ENCODE measurements around the gene CSF2RB.

CSF2RB gene

GRCh38 chr22:36929621-36930020, 16.2 kb downstream of the CSF2RB start:
- no peaks in the 10 kb centered on the region for H3K9me3 ChIP-seq (ENCODE audit: control insufficient read depth, insufficient read depth, low read depth, low read length)
- H3K4me1 ChIP-seq (ENCODE audit: control insufficient read depth, insufficient read depth, low read length) = peaks cover 6% of the 10 kb centered on the region; the same call in 1 of the 2 replicates
- no peak overlapping the region for H3K4me3 ChIP-seq (ENCODE audit: low read depth, low read length)
- peaks cover 6% of the 10 kb centered on the region; the same call in 1 of the 2 replicates for H3K27me3 ChIP-seq (ENCODE audit: control insufficient read depth, insufficient read depth, low read length)
- no peak overlapping the region for H3K27ac ChIP-seq (ENCODE audit: low read depth, low read length)
- H3K9ac ChIP-seq (ENCODE audit: low read length) = no peak overlapping the region
- H3K36me3 ChIP-seq (ENCODE audit: control insufficient read depth, insufficient read depth, low read length) = no peaks in the 10 kb centered on the region

- Histone ChIP-seq H3K27me3 (ENCODE audit: control insufficient read depth, insufficient read depth, low read length) (peaks cover 6% of the 10 kb centered on the region; the same call in 1 of the 2 replicates), H3K9ac (ENCODE audit: low read length) (no peak overlapping the region)
These were observed 16.9 kb downstream of the CSF2RB start for GRCh38 chr22:36930041-36930935.

GRCh38 chr22:36931446-36931845, 18.0 kb downstream of the CSF2RB start:
- Histone ChIP-seq H3K36me3 (ENCODE audit: control insufficient read depth, insufficient read depth, low read length) (no peaks in the 10 kb centered on the region), H3K4me3 (ENCODE audit: low read depth, low read length) (no peak overlapping the region), H3K9ac (ENCODE audit: low read length) (no peak overlapping the region), H3K4me1 (ENCODE audit: control insufficient read depth, insufficient read depth, low read length) (peaks cover 6% of the 10 kb centered on the region; the same call in 1 of the 2 replicates), H3K9me3 (ENCODE audit: control insufficient read depth, insufficient read depth, low read depth, low read length) (no peaks in the 10 kb centered on the region), H3K27me3 (ENCODE audit: control insufficient read depth, insufficient read depth, low read length) (peaks cover 6% of the 10 kb centered on the region; the same call in 1 of the 2 replicates), H3K27ac (ENCODE audit: low read depth, low read length) (no peak overlapping the region)

More at GRCh38 chr22:36930041-36930935, 16.9 kb downstream of the CSF2RB start:
- Histone ChIP-seq H3K27ac (ENCODE audit: low read depth, low read length) (no peak overlapping the region), H3K4me1 (ENCODE audit: control insufficient read depth, insufficient read depth, low read length) (peaks cover 6% of the 10 kb centered on the region; the same call in 1 of the 2 replicates), H3K9me3 (ENCODE audit: control insufficient read depth, insufficient read depth, low read depth, low read length) (no peaks in the 10 kb centered on the region), H3K4me3 (ENCODE audit: low read depth, low read length) (no peak overlapping the region), H3K36me3 (ENCODE audit: control insufficient read depth, insufficient read depth, low read length) (no peaks in the 10 kb centered on the region)

GRCh38 chr22:36933629-36934417, 20.4 kb downstream of the CSF2RB start:
- no peak overlapping the region for H3K4me3 ChIP-seq (ENCODE audit: low read depth, low read length)
- peaks cover 5% of the 10 kb centered on the region; the same call in 1 of the 2 replicates for H3K4me1 ChIP-seq (ENCODE audit: control insufficient read depth, insufficient read depth, low read length)
- no peak overlapping the region for H3K27ac ChIP-seq (ENCODE audit: low read depth, low read length)
- H3K36me3 ChIP-seq (ENCODE audit: control insufficient read depth, insufficient read depth, low read length) = no peaks in the 10 kb centered on the region
- H3K27me3 ChIP-seq (ENCODE audit: control insufficient read depth, insufficient read depth, low read length) = no peaks in the 10 kb centered on the region
- H3K9me3 ChIP-seq (ENCODE audit: control insufficient read depth, insufficient read depth, low read depth, low read length) = no peaks in the 10 kb centered on the region
- no peak overlapping the region for H3K9ac ChIP-seq (ENCODE audit: low read length)

GRCh38 chr22:36934418-36935312, 21.2 kb downstream of the CSF2RB start:
- H3K9ac ChIP-seq (ENCODE audit: low read length) = no peak overlapping the region
- no peaks in the 10 kb centered on the region for H3K4me1 ChIP-seq (ENCODE audit: control insufficient read depth, insufficient read depth, low read length)
- H3K27me3 ChIP-seq (ENCODE audit: control insufficient read depth, insufficient read depth, low read length) = no peaks in the 10 kb centered on the region
- no peaks in the 10 kb centered on the region for H3K36me3 ChIP-seq (ENCODE audit: control insufficient read depth, insufficient read depth, low read length)
- no peaks in the 10 kb centered on the region for H3K9me3 ChIP-seq (ENCODE audit: control insufficient read depth, insufficient read depth, low read depth, low read length)
- H3K27ac ChIP-seq (ENCODE audit: low read depth, low read length) = no peak overlapping the region
- H3K4me3 ChIP-seq (ENCODE audit: low read depth, low read length) = no peak overlapping the region

- no peaks in the 10 kb centered on the region for H3K36me3 ChIP-seq (ENCODE audit: control insufficient read depth, insufficient read depth, low read length)
- H3K9ac ChIP-seq (ENCODE audit: low read length) = no peak overlapping the region
- no peak overlapping the region for H3K27ac ChIP-seq (ENCODE audit: low read depth, low read length)
- H3K4me1 ChIP-seq (ENCODE audit: control insufficient read depth, insufficient read depth, low read length) = no peaks in the 10 kb centered on the region
- H3K4me3 ChIP-seq (ENCODE audit: low read depth, low read length) = no peak overlapping the region
- H3K27me3 ChIP-seq (ENCODE audit: control insufficient read depth, insufficient read depth, low read length) = no peaks in the 10 kb centered on the region
- H3K9me3 ChIP-seq (ENCODE audit: control insufficient read depth, insufficient read depth, low read depth, low read length) = no peaks in the 10 kb centered on the region
These were observed 21.8 kb downstream of the CSF2RB start for GRCh38 chr22:36935313-36935610.

- Histone ChIP-seq H3K4me1 (ENCODE audit: control insufficient read depth, insufficient read depth, low read length) (no peaks in the 10 kb centered on the region), H3K27me3 (ENCODE audit: control insufficient read depth, insufficient read depth, low read length) (no peaks in the 10 kb centered on the region), H3K9me3 (ENCODE audit: control insufficient read depth, insufficient read depth, low read depth, low read length) (no peaks in the 10 kb centered on the region), H3K9ac (ENCODE audit: low read length) (no peak overlapping the region), H3K27ac (ENCODE audit: low read depth, low read length) (no peak overlapping the region), H3K36me3 (ENCODE audit: control insufficient read depth, insufficient read depth, low read length) (no peaks in the 10 kb centered on the region), H3K4me3 (ENCODE audit: low read depth, low read length) (no peak overlapping the region)
These were observed 22.3 kb downstream of the CSF2RB start for GRCh38 chr22:36935694-36936093.

- Histone ChIP-seq H3K27me3 (ENCODE audit: control insufficient read depth, insufficient read depth, low read length) (no peaks in the 10 kb centered on the region), H3K36me3 (ENCODE audit: control insufficient read depth, insufficient read depth, low read length) (no peaks in the 10 kb centered on the region)
These were observed 23.1 kb downstream of the CSF2RB start for GRCh38 chr22:36936362-36937116.

GRCh38 chr22:36937319-36938027, 24.0 kb downstream of the CSF2RB start:
- no peaks in the 10 kb centered on the region for H3K36me3 ChIP-seq (ENCODE audit: control insufficient read depth, insufficient read depth, low read length)
- no peaks in the 10 kb centered on the region for H3K4me1 ChIP-seq (ENCODE audit: control insufficient read depth, insufficient read depth, low read length)
- H3K27me3 ChIP-seq (ENCODE audit: control insufficient read depth, insufficient read depth, low read length) = no peaks in the 10 kb centered on the region
- H3K9me3 ChIP-seq (ENCODE audit: control insufficient read depth, insufficient read depth, low read depth, low read length) = no peaks in the 10 kb centered on the region
- no peak overlapping the region for H3K27ac ChIP-seq (ENCODE audit: low read depth, low read length)
- H3K9ac ChIP-seq (ENCODE audit: low read length) = no peak overlapping the region
- H3K4me3 ChIP-seq (ENCODE audit: low read depth, low read length) = no peak overlapping the region

More at GRCh38 chr22:36936362-36937116, 23.1 kb downstream of the CSF2RB start:
- Histone ChIP-seq H3K27ac (ENCODE audit: low read depth, low read length) (no peak overlapping the region), H3K4me1 (ENCODE audit: control insufficient read depth, insufficient read depth, low read length) (no peaks in the 10 kb centered on the region), H3K9me3 (ENCODE audit: control insufficient read depth, insufficient read depth, low read depth, low read length) (no peaks in the 10 kb centered on the region), H3K9ac (ENCODE audit: low read length) (no peak overlapping the region), H3K4me3 (ENCODE audit: low read depth, low read length) (no peak overlapping the region)
